Choroid plexus epithelial cell (primary cell): Measurements from ENCODE around the gene TOX2.

Source experiments
- DNase-seq: peaks from one replicate; pipeline ENCODE4 v3.0.0-alpha.2; 2010; ENCODE audit warnings: low read depth
- H3K4me3 ChIP-seq: 2 replicates; pipeline ENCODE4 v1.5.1; 2011; ENCODE audit warnings: low read depth, mild to moderate bottlenecking, control low read depth, low read length, moderate library complexity
- CTCF ChIP-seq: conservative IDR thresholded peaks from 2 replicates; pipeline ENCODE4 v1.5.1; 2011; ENCODE audit warnings: low read depth, mild to moderate bottlenecking, control low read depth, inconsistent platforms, low read length, moderate library complexity

Gene TOX2

GRCh38 chr20:44021186-44021585 is 106.5 kb downstream of the TOX2 start:
- H3K4me3 ChIP-seq, result no peak overlapping the region
- no peak for DNase-seq
- TF ChIP-seq CTCF, result no peak

- TF ChIP-seq CTCF, result no peak
- DNase-seq, result no peak
Measured at GRCh38 chr20:44021900-44022299, 107.2 kb downstream of the TOX2 start.

GRCh38 chr20:44022464-44022863 is 107.8 kb downstream of the TOX2 start:
- no peak overlapping the region for H3K4me3 ChIP-seq
- DNase-seq, result no peak
- no peak for TF ChIP-seq CTCF

More at GRCh38 chr20:44021900-44022299, 107.2 kb downstream of the TOX2 start:
- no peak overlapping the region for H3K4me3 ChIP-seq

GRCh38 chr20:44023515-44024371 is 109.1 kb downstream of the TOX2 start:
- DNase-seq, result no peak
- TF ChIP-seq CTCF, result no peak
- H3K4me3 ChIP-seq, result no peak overlapping the region

GRCh38 chr20:44024820-44025580 is 110.3 kb downstream of the TOX2 start:
- no peak overlapping the region for H3K4me3 ChIP-seq
- no peak for TF ChIP-seq CTCF
- no peak for DNase-seq

- DNase-seq, result no peak
- no peak overlapping the region for H3K4me3 ChIP-seq
- no peak for TF ChIP-seq CTCF
Measured at GRCh38 chr20:44025756-44026155, 111.1 kb downstream of the TOX2 start.
